Liver (tissue), 9 donors: ENCODE results near the gene TRAPPC8. TPM values are rescaled to one million over a fixed set of nuclear protein-coding genes. Genes with fewer than 3 reads are reported as not detected.

Source experiments
- DNase-seq: peaks from one replicate; pipeline ENCODE4 v3.0.0-alpha.2; 2017; ENCODE audit warnings: low spot score
- H3K27ac ChIP-seq, 2 donors: one replicate each; pipeline ENCODE4 v1.7.0; 2013; ENCODE audit warnings: inconsistent platforms in 2 of 2, low read length in 2 of 2, control low read depth in 1 of 2, low read depth in 1 of 2, mild to moderate bottlenecking in 1 of 2
- H3K27me3 ChIP-seq, 4 donors: one replicate each; pipeline versions ENCODE4 v1.6.1 to v1.7.0; 2013; ENCODE audit warnings: low read length in 3 of 4, inconsistent platforms in 1 of 4, mild to moderate bottlenecking in 1 of 4, moderate library complexity in 1 of 4; ENCODE audit not compliant: control insufficient read depth in 4 of 4, insufficient read depth in 4 of 4
- H3K36me3 ChIP-seq, 4 donors: one replicate each; pipeline versions ENCODE4 v1.6.1 to v1.7.0; 2013; ENCODE audit warnings: low read length in 3 of 4, mild to moderate bottlenecking in 3 of 4, low read depth in 1 of 4, moderate library complexity in 1 of 4; ENCODE audit not compliant: control insufficient read depth in 4 of 4, insufficient read depth in 3 of 4
- H3K4me1 ChIP-seq, 4 donors: one replicate each; pipeline versions ENCODE4 v1.6.1 to v1.7.0; 2013; ENCODE audit warnings: low read length in 3 of 4, mild to moderate bottlenecking in 3 of 4, moderate library complexity in 1 of 4; ENCODE audit not compliant: control insufficient read depth in 4 of 4, insufficient read depth in 4 of 4
- H3K4me3 ChIP-seq, 3 donors: one replicate each; pipeline versions ENCODE4 v1.6.1 to v1.7.0; 2013; ENCODE audit warnings: low read length in 3 of 3, control low read depth in 1 of 3, low read depth in 1 of 3, mild to moderate bottlenecking in 1 of 3
- H3K9ac ChIP-seq, 2 donors: one replicate each; pipeline ENCODE4 v1.7.0; 2013; ENCODE audit warnings: low read length in 2 of 2, mild to moderate bottlenecking in 2 of 2, moderate library complexity in 2 of 2, control low read depth in 1 of 2, low read depth in 1 of 2
- H3K9me3 ChIP-seq, 4 donors: one replicate each; pipeline versions ENCODE4 v1.6.1 to v1.7.0; 2013; ENCODE audit warnings: low read length in 3 of 4; ENCODE audit not compliant: control insufficient read depth in 4 of 4
- EGR1 ChIP-seq, 2 donors: IDR thresholded peaks; 2 replicates each; pipeline ENCODE4 v1.6.1; 2016 to 2018; ENCODE audit warnings: antibody characterized with exemption in 2 of 2, low read depth in 2 of 2
- FOXA1 ChIP-seq: IDR thresholded peaks from 2 replicates; pipeline ENCODE4 v1.6.1; 2016; ENCODE audit warnings: antibody characterized with exemption
- FOXA2 ChIP-seq: IDR thresholded peaks from 2 replicates; pipeline ENCODE4 v1.6.1; 2016; ENCODE audit warnings: antibody characterized with exemption
- GABPA ChIP-seq, 2 donors: IDR thresholded peaks in 1 of 2; conservative IDR thresholded peaks in 1 of 2; 2 replicates each; pipeline ENCODE4 v1.6.1; 2016; ENCODE audit warnings: antibody characterized with exemption in 2 of 2, mild to moderate bottlenecking in 1 of 2, moderate library complexity in 1 of 2
- HNF4A ChIP-seq, 2 donors: conservative IDR thresholded peaks; 2 replicates each; pipeline ENCODE4 v1.6.1; 2016; ENCODE audit warnings: antibody characterized with exemption in 2 of 2, mild to moderate bottlenecking in 2 of 2
- HNF4G ChIP-seq: IDR thresholded peaks from 2 replicates; pipeline ENCODE4 v1.6.1; 2016; ENCODE audit warnings: antibody characterized with exemption
- JUND ChIP-seq, 2 donors: IDR thresholded peaks; 2 replicates each; pipeline ENCODE4 v1.6.1; 2016; ENCODE audit warnings: antibody characterized with exemption in 2 of 2
- MAX ChIP-seq: IDR thresholded peaks from 2 replicates; pipeline ENCODE4 v1.6.1; 2016; ENCODE audit warnings: antibody characterized with exemption
- NR2F2 ChIP-seq: IDR thresholded peaks from 2 replicates; pipeline ENCODE4 v1.6.1; 2016; ENCODE audit warnings: antibody characterized with exemption
- RAD21 ChIP-seq, 2 donors: IDR thresholded peaks; 2 replicates each; pipeline ENCODE4 v1.6.1; 2016; ENCODE audit warnings: antibody characterized with exemption in 2 of 2, mild to moderate bottlenecking in 2 of 2
- REST ChIP-seq: IDR thresholded peaks from 2 replicates; pipeline ENCODE4 v1.6.1; 2016; ENCODE audit warnings: antibody characterized with exemption, mild to moderate bottlenecking
- RXRA ChIP-seq, 2 donors: IDR thresholded peaks; 2 replicates each; pipeline ENCODE4 v1.6.1; 2017 to 2018; ENCODE audit warnings: antibody characterized with exemption in 2 of 2, mild to moderate bottlenecking in 1 of 2
- TAF1 ChIP-seq: conservative IDR thresholded peaks from 2 replicates; pipeline ENCODE4 v1.6.1; 2016; ENCODE audit warnings: antibody characterized with exemption, mild to moderate bottlenecking
- YY1 ChIP-seq: IDR thresholded peaks from 2 replicates; pipeline ENCODE4 v1.6.1; 2016; ENCODE audit warnings: antibody characterized with exemption, mild to moderate bottlenecking
- ZBTB33 ChIP-seq: IDR thresholded peaks from 2 replicates; pipeline ENCODE4 v1.6.1; 2016; ENCODE audit warnings: antibody characterized with exemption
- WGBS: extraction: QIAGEN DNeasy Blood & Tissue Kit; methylation state at CpG from one replicate; pipeline ENCODE4 v1.1.7; 2013; 5-methylcytosine and 5-hydroxymethylcytosine counted together
- polyA plus RNA-seq, 2 donors: library from polyadenylated mRNA; stranded (reverse) in 1 of 2; unstranded in 1 of 2; fragments of 200-250 nt in 1 of 2; fragments of >200 nt in 1 of 2; fragmentation: Nextera tagmentation in 1 of 2; extraction: Ambion mirVana in 1 of 2; gene quantifications; one replicate each; pipeline versions ENCODE4 v1.2.1 to v1.2.3, GENCODE V29; 2013 to 2015
- total RNA-seq, 2 donors: library from RNA; depleted of rRNA; stranded (reverse); fragments of >200 nt; gene quantifications; one replicate each; pipeline ENCODE4 v1.2.3, GENCODE V29; 2014
- TF ChIP-seq, protein P1 (sequence below): IDR thresholded peaks from 2 replicates; pipeline ENCODE4 v1.6.1; 2016; ENCODE audit warnings: antibody characterized with exemption
- TF ChIP-seq, protein P2 (sequence below): fragments of 150-350 bp; IDR thresholded peaks from 2 replicates; pipeline ENCODE4 v1.5.1; 2017; ENCODE audit warnings: improper control_type of control experiment, low read depth, low read length; ENCODE audit not compliant: missing input control
- donor health status: healthy.
- donor health status: healthy.
- donor health status: healthy.
- donor health status: healthy.
- donor health status: healthy.

TRAPPC8 gene
- total and polyA plus RNA-seq, 4 donors = 12.2 to 46.1 (median 29.5) TPM

GRCh38 chr18:31830686-31831085, 112.2 kb downstream of the TRAPPC8 start:
- Histone ChIP-seq H3K9me3 (no peaks in the 10 kb centered on the region), H3K4me1 (peaks cover 0 to 6% (median 3%) of the 10 kb centered on the region in 4 donors), H3K9ac (no peak overlapping the region), H3K4me3 (no peak overlapping the region), H3K36me3 (peaks cover 1 to 20% (median 7%) of the 10 kb centered on the region in 4 donors), H3K27ac (no peak overlapping the region), H3K27me3 (no peaks in the 10 kb centered on the region)
- TF ChIP-seq JUND (IDR thresholded peaks at IDR 0.05) = no peak
- TF ChIP-seq GABPA (IDR thresholded peaks at IDR 0.05 in 1 of 2, conservative IDR thresholded peaks at IDR 0.05 in 1 of 2) = no peak
- no peak for TF ChIP-seq TAF1
- TF ChIP-seq EGR1 (IDR thresholded peaks at IDR 0.05; ENCODE audit: low read depth in 2 of 2) = no peak
- TF ChIP-seq ZBTB33 = no peak
- TF ChIP-seq RAD21 (IDR thresholded peaks at IDR 0.05) = no peak
- no peak for TF ChIP-seq MAX
- no peak for TF ChIP-seq FOXA2
- no peak for TF ChIP-seq FOXA1
- TF ChIP-seq, protein P1, sequence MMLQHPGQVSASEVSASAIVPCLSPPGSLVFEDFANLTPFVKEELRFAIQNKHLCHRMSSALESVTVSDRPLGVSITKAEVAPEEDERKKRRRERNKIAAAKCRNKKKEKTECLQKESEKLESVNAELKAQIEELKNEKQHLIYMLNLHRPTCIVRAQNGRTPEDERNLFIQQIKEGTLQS = no peak
- TF ChIP-seq YY1 = no peak
- TF ChIP-seq HNF4A (conservative IDR thresholded peaks at IDR 0.05) = no peak
- no peak for TF ChIP-seq NR2F2
- no peak for TF ChIP-seq HNF4G
- TF ChIP-seq RXRA (IDR thresholded peaks at IDR 0.05) = no peak
- TF ChIP-seq REST = no peak
- TF ChIP-seq, protein P2, sequence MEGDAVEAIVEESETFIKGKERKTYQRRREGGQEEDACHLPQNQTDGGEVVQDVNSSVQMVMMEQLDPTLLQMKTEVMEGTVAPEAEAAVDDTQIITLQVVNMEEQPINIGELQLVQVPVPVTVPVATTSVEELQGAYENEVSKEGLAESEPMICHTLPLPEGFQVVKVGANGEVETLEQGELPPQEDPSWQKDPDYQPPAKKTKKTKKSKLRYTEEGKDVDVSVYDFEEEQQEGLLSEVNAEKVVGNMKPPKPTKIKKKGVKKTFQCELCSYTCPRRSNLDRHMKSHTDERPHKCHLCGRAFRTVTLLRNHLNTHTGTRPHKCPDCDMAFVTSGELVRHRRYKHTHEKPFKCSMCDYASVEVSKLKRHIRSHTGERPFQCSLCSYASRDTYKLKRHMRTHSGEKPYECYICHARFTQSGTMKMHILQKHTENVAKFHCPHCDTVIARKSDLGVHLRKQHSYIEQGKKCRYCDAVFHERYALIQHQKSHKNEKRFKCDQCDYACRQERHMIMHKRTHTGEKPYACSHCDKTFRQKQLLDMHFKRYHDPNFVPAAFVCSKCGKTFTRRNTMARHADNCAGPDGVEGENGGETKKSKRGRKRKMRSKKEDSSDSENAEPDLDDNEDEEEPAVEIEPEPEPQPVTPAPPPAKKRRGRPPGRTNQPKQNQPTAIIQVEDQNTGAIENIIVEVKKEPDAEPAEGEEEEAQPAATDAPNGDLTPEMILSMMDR = no peak
- no peak for DNase-seq
- 71% methylated on average over 3 of the region's 3 CpGs for WGBS

DNA sequence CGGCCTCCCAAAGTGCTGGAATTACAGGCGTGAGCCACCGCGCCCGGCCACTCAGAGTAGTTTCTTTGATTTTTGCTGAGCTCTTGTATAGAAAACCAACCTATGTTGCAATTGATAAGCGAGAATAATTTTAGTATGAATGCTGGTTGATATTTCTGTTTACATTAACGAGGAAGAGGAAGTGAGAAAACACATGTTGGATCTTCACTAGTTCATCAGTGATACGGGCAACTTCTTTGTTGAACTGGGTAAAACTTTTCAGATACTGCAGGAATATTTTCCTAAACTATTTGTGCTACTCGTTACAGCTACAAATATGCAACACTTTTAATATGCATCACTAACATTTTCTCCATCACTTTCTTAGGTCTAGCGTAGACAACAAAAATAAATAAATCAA, 114.3 kb downstream of the TRAPPC8 start:
- Histone ChIP-seq H3K9me3 (no peaks in the 10 kb centered on the region), H3K4me1 (peaks cover 0 to 11% (median 5%) of the 10 kb centered on the region in 4 donors), H3K27ac (no peak overlapping the region), H3K4me3 (no peak overlapping the region), H3K36me3 (peaks cover 0 to 5% (median 2%) of the 10 kb centered on the region in 4 donors), H3K27me3 (no peaks in the 10 kb centered on the region), H3K9ac (no peak overlapping the region)
- no peak for DNase-seq
- WGBS = 96% methylated on average over 10 of the region's 10 CpGs
- no peak for TF ChIP-seq NR2F2
- TF ChIP-seq, protein P2 = no peak
- TF ChIP-seq REST = no peak
- TF ChIP-seq EGR1 (IDR thresholded peaks at IDR 0.05; ENCODE audit: low read depth in 2 of 2) = no peak
- TF ChIP-seq HNF4A (conservative IDR thresholded peaks at IDR 0.05) = no peak
